Left lung (tissue), 10 donors: Measurements from ENCODE around the gene MCM9. TPM values are rescaled to one million over a fixed set of nuclear protein-coding genes. Genes with fewer than 3 reads are reported as not detected.

Source experiments
- ATAC-seq: fragments of 200-7000 bp; cut with Tn5 transposase; one replicate; pipeline ENCODE4 v1.9.1; 2020; ENCODE audit warnings: moderate library complexity
- DNase-seq, 4 donors: peaks; one replicate each; pipeline ENCODE4 v3.0.0-alpha.2; 2013 to 2020
- H3K27ac ChIP-seq, 2 donors: fragments of 200-600 bp; sonication (generic) in 1 of 2; one replicate each; pipeline versions ENCODE4 v1.5.0 to v1.8.0; 2020 to 2021
- H3K27me3 ChIP-seq, 2 donors: fragments of 200-600 bp; sonication (generic) in 1 of 2; one replicate each; pipeline versions ENCODE4 v1.5.0 to v1.8.0; 2020 to 2021
- H3K36me3 ChIP-seq, 2 donors: fragments of 200-600 bp; sonication (generic) in 1 of 2; one replicate each; pipeline versions ENCODE4 v1.5.0 to v1.8.0; 2020 to 2021
- H3K4me1 ChIP-seq, 2 donors: fragments of 200-600 bp; one replicate each; pipeline ENCODE4 v1.8.0; 2021
- H3K4me3 ChIP-seq, 2 donors: fragments of 200-600 bp; sonication (generic) in 1 of 2; one replicate each; pipeline versions ENCODE4 v1.5.0 to v1.8.0; 2020 to 2021; ENCODE audit warnings: mild to moderate bottlenecking in 1 of 2
- H3K9me3 ChIP-seq, 2 donors: fragments of 200-600 bp; sonication (generic) in 1 of 2; one replicate each; pipeline versions ENCODE4 v1.5.0 to v1.8.0; 2020 to 2021
- CTCF ChIP-seq, 2 donors: fragments of 200-600 bp; sonication (generic) in 1 of 2; IDR thresholded peaks; one replicate each; pipeline versions ENCODE4 v1.5.0 to v1.8.0; 2021; ENCODE audit warnings: antibody characterized with exemption in 2 of 2
- intact Hi-C, 2 donors: fragments of 100-400 bp; cut with DNase I; formaldehyde crosslinking; loops; one replicate each; pipeline versions ENCODE4 v1.11.2 to v1.14.2; 2022
- polyA plus RNA-seq, 6 donors: library from polyadenylated mRNA; unstranded; fragments of 120-200 nt; gene quantifications; one replicate each; pipeline ENCODE4 v1.2.1, GENCODE V29; 2013; ENCODE audit not compliant: insufficient read length in 6 of 6
- total RNA-seq, 2 donors: library from RNA; stranded (reverse); fragmentation: NEBNext Ultra II Directional; extraction: Animal tissue kit (Norgen Biotek cat#: 25700); gene quantifications; one replicate each; pipeline ENCODE4 v1.2.1, GENCODE V29; 2021
- donor health status: DM: no; HTN: yes; CAD: no.
- donor health status: DM: no; HTN: no; CAD: no.

MCM9 gene
- total and polyA plus RNA-seq, 8 donors: 16.0 to 24.2 (median 20.7) TPM

GRCh38 chr6:118776607-118777549 is 158.1 kb downstream of the MCM9 start:
- H3K4me1 ChIP-seq: peaks cover 0 to 16% of the 10 kb centered on the region in 2 donors
- H3K27me3 ChIP-seq: no peaks in the 10 kb centered on the region
- no peak overlapping the region for H3K4me3 ChIP-seq
- intact Hi-C loops: no loop called here
- ATAC-seq: peak; percentile 94
- DNase-seq: peak in 3 of 4 donors; percentile 40 to 70 (median 51)
- TF ChIP-seq CTCF (IDR thresholded peaks at IDR 0.05): peak; percentile 74 to 77
- no peaks in the 10 kb centered on the region for H3K9me3 ChIP-seq
- H3K36me3 ChIP-seq: no peaks in the 10 kb centered on the region
- no peak overlapping the region for H3K27ac ChIP-seq

- H3K27ac ChIP-seq: no peak overlapping the region
- ATAC-seq (no peak), DNase-seq (no peak)
- H3K27me3 ChIP-seq: no peaks in the 10 kb centered on the region
- TF ChIP-seq CTCF (IDR thresholded peaks at IDR 0.05): no peak
- H3K36me3 ChIP-seq: no peaks in the 10 kb centered on the region
- no peaks in the 10 kb centered on the region for H3K9me3 ChIP-seq
- peaks cover 0 to 18% of the 10 kb centered on the region in 2 donors for H3K4me1 ChIP-seq
- intact Hi-C loops: no loop called here
- no peak overlapping the region for H3K4me3 ChIP-seq
Observed at GRCh38 chr6:118775381-118775780, 159.6 kb downstream of the MCM9 start.

- no peaks in the 10 kb centered on the region for H3K27me3 ChIP-seq
- H3K27ac ChIP-seq: no peak overlapping the region
- DNase-seq (no peak), ATAC-seq (no peak)
- TF ChIP-seq CTCF (IDR thresholded peaks at IDR 0.05): no peak
- intact Hi-C loops: no loop called here
- H3K36me3 ChIP-seq: no peaks in the 10 kb centered on the region
- peaks cover 0 to 23% of the 10 kb centered on the region in 2 donors for H3K4me1 ChIP-seq
- no peak overlapping the region for H3K4me3 ChIP-seq
- H3K9me3 ChIP-seq: no peaks in the 10 kb centered on the region
Observed at GRCh38 chr6:118774581-118774980, 160.4 kb downstream of the MCM9 start.

- H3K36me3 ChIP-seq: no peaks in the 10 kb centered on the region
- no peak for TF ChIP-seq CTCF (IDR thresholded peaks at IDR 0.05)
- no peaks in the 10 kb centered on the region for H3K27me3 ChIP-seq
- ATAC-seq (no peak), DNase-seq (no peak)
- no peaks in the 10 kb centered on the region for H3K9me3 ChIP-seq
- peaks cover 0 to 34% of the 10 kb centered on the region in 2 donors for H3K4me1 ChIP-seq
- intact Hi-C loops: no loop called here
- no peak overlapping the region for H3K27ac ChIP-seq
- H3K4me3 ChIP-seq: no peak overlapping the region
Observed at GRCh38 chr6:118772886-118773285, 162.1 kb downstream of the MCM9 start.

- no peaks in the 10 kb centered on the region for H3K36me3 ChIP-seq
- no peak overlapping the region for H3K27ac ChIP-seq
- no peaks in the 10 kb centered on the region for H3K27me3 ChIP-seq
- intact Hi-C loops: no loop called here
- DNase-seq (no peak), ATAC-seq (peak; percentile 70)
- TF ChIP-seq CTCF (IDR thresholded peaks at IDR 0.05): no peak
- no peaks in the 10 kb centered on the region for H3K9me3 ChIP-seq
- H3K4me3 ChIP-seq: no peak overlapping the region
- peaks cover 0 to 29% of the 10 kb centered on the region in 2 donors for H3K4me1 ChIP-seq
Observed at GRCh38 chr6:118771253-118771652, 163.7 kb downstream of the MCM9 start.
